GM13977 (cell line): Measurements from ENCODE around the gene PRR15L.

Source experiments
- DNase-seq: peaks from one replicate; pipeline ENCODE4 v3.0.0; 2012; ENCODE audit warnings: low spot score
- CTCF ChIP-seq: IDR thresholded peaks from 2 replicates; pipeline ENCODE4 v1.5.1; 2012; ENCODE audit warnings: mild to moderate bottlenecking, control low read depth; ENCODE audit not compliant: insufficient read depth; ENCODE audit errors: extremely low read depth, missing control alignments
- in situ Hi-C: fragments of 300-500 bp; cut with MboI; formaldehyde crosslinking; loops from one replicate; pipeline ENCODE4 v1.12.0; 2022; ENCODE audit warnings: low sequenced_read_pairs, low pct_unique_long_range_greater_than_20kb, mixed read lengths, inconsistent platforms; ENCODE audit not compliant: unreplicated experiment

Gene PRR15L

GRCh38 chr17:47962901-47963300 lies 5.2 kb upstream of the PRR15L start:
- TF ChIP-seq CTCF = no peak
- no peak for DNase-seq
- in situ Hi-C loops = no loop called here

GRCh38 chr17:47961406-47961805 lies 3.7 kb upstream of the PRR15L start:
- in situ Hi-C loops = no loop called here
- no peak for DNase-seq
- no peak for TF ChIP-seq CTCF

GRCh38 chr17:47959825-47960655 lies 2.4 kb upstream of the PRR15L start:
- DNase-seq = no peak
- no peak for TF ChIP-seq CTCF
- in situ Hi-C loops = no loop called here

GRCh38 chr17:47956791-47957590 lies 692 bp downstream of the PRR15L start:
- in situ Hi-C loops = no loop called here
- no peak for DNase-seq
- no peak for TF ChIP-seq CTCF

GRCh38 chr17:47955497-47956461 lies 1.9 kb downstream of the PRR15L start:
- in situ Hi-C loops = no loop called here

More at GRCh38 chr17:47955497-47956461, 1.9 kb downstream of the PRR15L start:
- no peak for TF ChIP-seq CTCF
- DNase-seq = no peak
